ENCODE results near the gene GPR62. TPM values are rescaled to one million over a fixed set of nuclear protein-coding genes. Genes with fewer than 3 reads are reported as not detected.

GPR62 gene
- total and polyA plus RNA-seq, 2 donors from 2014 or later, result 0.09 to 0.41 TPM

- no peak for FAIRE-seq
- no peak for TF ChIP-seq CTCF (IDR thresholded peaks at IDR 0.05; ENCODE audit: borderline replicate concordance, extremely low read depth, insufficient read depth)
- peak overlapping the region; percentile 88 to 98 for H3K27ac ChIP-seq (ENCODE audit: low read depth in 2 of 2, low read length in 2 of 2)
- no peaks in the 10 kb centered on the region for H3K27me3 ChIP-seq (ENCODE audit: control insufficient read depth, insufficient read depth, low read length)
- H3K4me1 ChIP-seq (ENCODE audit: control insufficient read depth in 2 of 3, insufficient read depth in 2 of 3, low read depth in 1 of 3, low read length in 3 of 3), result peaks cover 3 to 19% (median 4%) of the 10 kb centered on the region in 3 donors
- peak overlapping the region in 2 of 3 donors; percentile 68 to 96 for H3K9ac ChIP-seq (ENCODE audit: low read length in 3 of 3)
- peak overlapping the region; percentile 52 to 94 (median 86) for H3K4me3 ChIP-seq (ENCODE audit: low read length in 3 of 3)
- intact Hi-C loops (cut with DNase I), result no loop called here
- DNase-seq, result peak in 3 of 5 donors; percentile 61 to 84 (median 84)
- H3K36me3 ChIP-seq (ENCODE audit: control insufficient read depth in 2 of 3, insufficient read depth in 3 of 3, low read length in 3 of 3), result peaks cover 0 to 5% (median 0%) of the 10 kb centered on the region in 3 donors
- H3K9me3 ChIP-seq (ENCODE audit: control insufficient read depth in 2 of 3, insufficient read depth in 1 of 3, low read length in 3 of 3), result no peaks in the 10 kb centered on the region
Measured at GRCh38 chr3:51974277-51974962, 19.2 kb downstream of the GPR62 start.

- H3K36me3 ChIP-seq (ENCODE audit: control insufficient read depth in 2 of 3, insufficient read depth in 3 of 3, low read length in 3 of 3), result peaks cover 0 to 5% (median 0%) of the 10 kb centered on the region in 3 donors
- peak within 1 kb of the TSS; percentile 68 to 96 (median 73) for H3K9ac ChIP-seq (ENCODE audit: low read length in 3 of 3)
- peak within 1 kb of the TSS; percentile 62 to 94 (median 86) for H3K4me3 ChIP-seq (ENCODE audit: low read length in 3 of 3)
- H3K4me1 ChIP-seq (ENCODE audit: control insufficient read depth in 2 of 3, insufficient read depth in 2 of 3, low read depth in 1 of 3, low read length in 3 of 3), result peaks cover 3 to 19% (median 4%) of the 10 kb centered on the region in 3 donors
- DNase-seq (peak; percentile 55 to 92 (median 83)), FAIRE-seq (no peak)
- H3K27ac ChIP-seq (ENCODE audit: low read depth in 2 of 2, low read length in 2 of 2), result peak within 1 kb of the TSS; percentile 88 to 98
- no peaks in the 10 kb centered on the region for H3K27me3 ChIP-seq (ENCODE audit: control insufficient read depth, insufficient read depth, low read length)
- TF ChIP-seq CTCF (IDR thresholded peaks at IDR 0.05; ENCODE audit: borderline replicate concordance, extremely low read depth, insufficient read depth), result no peak
- intact Hi-C loops (cut with DNase I), result no loop called here
- no peaks in the 10 kb centered on the region for H3K9me3 ChIP-seq (ENCODE audit: control insufficient read depth in 2 of 3, insufficient read depth in 1 of 3, low read length in 3 of 3)
Measured at GRCh38 chr3:51974963-51975851, 20.0 kb downstream of the GPR62 start, which contains the start of gene ABHD14A. TSS of gene ABHD14A (plus strand) at chr3:51975064. CDS start at chr3:51975136, 72 bp downstream.

GRCh38 chr3:51975852-51976549 is 20.8 kb downstream of the GPR62 start:
- Histone ChIP-seq H3K4me1 (ENCODE audit: control insufficient read depth in 2 of 3, insufficient read depth in 2 of 3, low read depth in 1 of 3, low read length in 3 of 3) (peaks cover 3 to 23% (median 6%) of the 10 kb centered on the region in 3 donors), H3K9me3 (ENCODE audit: control insufficient read depth in 2 of 3, insufficient read depth in 1 of 3, low read length in 3 of 3) (no peaks in the 10 kb centered on the region), H3K9ac (ENCODE audit: low read length in 3 of 3) (peak overlapping the region in 2 of 3 donors; percentile 52 to 96), H3K4me3 (ENCODE audit: low read length in 3 of 3) (peak overlapping the region; percentile 62 to 94 (median 81)), H3K27ac (ENCODE audit: low read depth in 2 of 2, low read length in 2 of 2) (peak overlapping the region; percentile 64 to 98), H3K27me3 (ENCODE audit: control insufficient read depth, insufficient read depth, low read length) (no peaks in the 10 kb centered on the region), H3K36me3 (ENCODE audit: control insufficient read depth in 2 of 3, insufficient read depth in 3 of 3, low read length in 3 of 3) (peaks cover 0 to 5% (median 3%) of the 10 kb centered on the region in 3 donors)
- peak; percentile 77 to 93 (median 91) for DNase-seq
- no peak for TF ChIP-seq CTCF (IDR thresholded peaks at IDR 0.05; ENCODE audit: borderline replicate concordance, extremely low read depth, insufficient read depth)
- intact Hi-C loops (cut with DNase I), result no loop called here
- no peak for FAIRE-seq
